GM19324 (cell line): ENCODE measurements around the gene LRRC37A3.
A peak's percentile ranks its signal among the peaks of the same experiment; 100 is the strongest.
"Not testable (repeated sequence)": the region's sequence is repeated elsewhere in the genome, so short reads cannot be mapped to it uniquely, and the experiment has no call there.

ENCODE experiments used
- ATAC-seq: cut with Tn5 transposase; IDR thresholded peaks from one replicate; pipeline ENCODE4 v1.9.1; 2021; ENCODE audit warnings: mild to moderate bottlenecking, moderate library complexity; ENCODE audit not compliant: unreplicated experiment, low FRiP score

LRRC37A3 gene

GRCh38 chr17:64927444-64927843 is 8.2 kb upstream of the LRRC37A3 start:
- ATAC-seq, result not testable (repeated sequence)

- ATAC-seq, result not testable (repeated sequence)
These were observed 7.2 kb upstream of the LRRC37A3 start for GRCh38 chr17:64926430-64926829.

- not testable (repeated sequence) for ATAC-seq
These were observed 6.0 kb upstream of the LRRC37A3 start for GRCh38 chr17:64925244-64925643.

- ATAC-seq, result not testable (repeated sequence)
These were observed 3.8 kb upstream of the LRRC37A3 start for GRCh38 chr17:64923051-64923568.

GRCh38 chr17:64920419-64921172 is 1.3 kb upstream of the LRRC37A3 start:
- ATAC-seq, result no peak

GRCh38 chr17:64920026-64920418 is 744 bp upstream of the LRRC37A3 start:
- no peak for ATAC-seq

GRCh38 chr17:64918842-64919288 is 413 bp downstream of the LRRC37A3 start:
- peak; percentile 60 for ATAC-seq

- ATAC-seq, result not testable (repeated sequence)
These were observed 1.7 kb downstream of the LRRC37A3 start for GRCh38 chr17:64917540-64917939.

GRCh38 chr17:64915244-64915643 is 4.0 kb downstream of the LRRC37A3 start:
- not testable (repeated sequence) for ATAC-seq

GRCh38 chr17:64910191-64910514 is 9.1 kb downstream of the LRRC37A3 start:
- not testable (repeated sequence) for ATAC-seq

GRCh38 chr17:64909511-64910190 is 9.6 kb downstream of the LRRC37A3 start:
- not testable (repeated sequence) for ATAC-seq

GRCh38 chr17:64904069-64904468 is 15.2 kb downstream of the LRRC37A3 start:
- not testable (repeated sequence) for ATAC-seq

- not testable (repeated sequence) for ATAC-seq
These were observed 22.1 kb downstream of the LRRC37A3 start for GRCh38 chr17:64897136-64897535.

- not testable (repeated sequence) for ATAC-seq
These were observed 45.1 kb downstream of the LRRC37A3 start for GRCh38 chr17:64874210-64874609.

GRCh38 chr17:64847504-64848466 is 71.5 kb downstream of the LRRC37A3 start:
- ATAC-seq, result not testable (repeated sequence)

- not testable (repeated sequence) for ATAC-seq
These were observed 72.4 kb downstream of the LRRC37A3 start for GRCh38 chr17:64846892-64847291.

- ATAC-seq, result not testable (repeated sequence)
These were observed 75.4 kb downstream of the LRRC37A3 start for GRCh38 chr17:64843918-64844317.

- not testable (repeated sequence) for ATAC-seq
These were observed 76.4 kb downstream of the LRRC37A3 start for GRCh38 chr17:64842900-64843299.

- not testable (repeated sequence) for ATAC-seq
These were observed 78.3 kb downstream of the LRRC37A3 start for GRCh38 chr17:64840960-64841359.

GRCh38 chr17:64838513-64838912 is 80.8 kb downstream of the LRRC37A3 start:
- not testable (repeated sequence) for ATAC-seq
